GM12878 (cell line): ENCODE results near the gene FOXP1. TPM values are rescaled to one million over a fixed set of nuclear protein-coding genes. Genes with fewer than 3 reads are reported as not detected.
A peak's percentile ranks its signal among the peaks of the same experiment; 100 is the strongest.

Source experiments
- DPF2 ChIP-seq: fragments of 450-650 bp; IDR thresholded peaks from 2 replicates; pipeline ENCODE4 v1.6.1; 2017; ENCODE audit warnings: mild to moderate bottlenecking
- FOXM1 ChIP-seq: IDR thresholded peaks from 2 replicates; pipeline ENCODE4 v1.6.1; 2012; ENCODE audit warnings: low read depth, mild to moderate bottlenecking, inconsistent platforms, low read length, moderate library complexity
- HDAC6 ChIP-seq: fragments of 200-600 bp; sonication (generic); IDR thresholded peaks from one replicate; pipeline ENCODE4 v1.8.0; 2017; ENCODE audit warnings: antibody characterized with exemption; ENCODE audit not compliant: unreplicated experiment
- IRF4 ChIP-seq: IDR thresholded peaks from 2 replicates; pipeline ENCODE4 v1.6.1; 2011; ENCODE audit warnings: low read depth, low read length
- MEF2A ChIP-seq: IDR thresholded peaks from 2 replicates; pipeline ENCODE4 v1.6.1; 2011; ENCODE audit warnings: low read depth, mild to moderate bottlenecking, low read length, moderate library complexity; ENCODE audit not compliant: insufficient read depth
- MTA2 ChIP-seq: fragments of 450-650 bp; IDR thresholded peaks from 2 replicates; pipeline ENCODE4 v1.6.1; 2016; ENCODE audit warnings: low read depth, mild to moderate bottlenecking, moderate library complexity
- NFXL1 ChIP-seq: fragments of 450-650 bp; IDR thresholded peaks from 2 replicates; pipeline ENCODE4 v1.6.1; 2017; ENCODE audit warnings: antibody characterized with exemption, mild to moderate bottlenecking, borderline replicate concordance
- NR2C2 ChIP-seq: IDR thresholded peaks from 2 replicates; pipeline ENCODE4 v1.6.1; 2011; ENCODE audit warnings: borderline replicate concordance, low read depth; ENCODE audit not compliant: control insufficient read depth, insufficient read length
- PAX5 ChIP-seq: IDR thresholded peaks from 2 replicates; pipeline ENCODE4 v1.6.1; 2011; ENCODE audit warnings: low read depth, low read length, borderline replicate concordance
- SIX5 ChIP-seq: IDR thresholded peaks from 2 replicates; pipeline ENCODE4 v1.6.1; 2011; ENCODE audit warnings: mild to moderate bottlenecking, low read depth, low read length, moderate library complexity; ENCODE audit not compliant: severe bottlenecking
- SMARCA5 ChIP-seq: fragments of 450-650 bp; IDR thresholded peaks from 2 replicates; pipeline ENCODE4 v1.6.1; 2017; ENCODE audit warnings: mild to moderate bottlenecking
- STAT1 ChIP-seq: fragments of 450-650 bp; conservative IDR thresholded peaks from 2 replicates; pipeline ENCODE4 v1.6.1; 2014; ENCODE audit warnings: antibody characterized with exemption, mild to moderate bottlenecking
- TCF12 ChIP-seq: IDR thresholded peaks from 2 replicates; pipeline ENCODE4 v1.6.1; 2011; ENCODE audit warnings: low read depth, mild to moderate bottlenecking, low read length
- TCF3 ChIP-seq: IDR thresholded peaks from 2 replicates; pipeline ENCODE4 v1.6.1; 2012; ENCODE audit warnings: low read depth, mild to moderate bottlenecking, low read length, borderline replicate concordance; ENCODE audit not compliant: insufficient read depth
- YBX1 ChIP-seq: fragments of 450-650 bp; IDR thresholded peaks from 2 replicates; pipeline ENCODE4 v1.6.1; 2016; ENCODE audit warnings: antibody characterized with exemption
- ZBTB11 ChIP-seq: fragments of 450-650 bp; formaldehyde crosslinking; IDR thresholded peaks from 2 replicates; pipeline ENCODE4 v1.5.0; 2022; ENCODE audit warnings: mild to moderate bottlenecking, missing genetic modification characterization
- ZNF217 ChIP-seq: fragments of 450-650 bp; IDR thresholded peaks from 2 replicates; pipeline ENCODE4 v1.6.1; 2017; ENCODE audit warnings: antibody characterized with exemption, mild to moderate bottlenecking
- polyA plus RNA-seq, 11 experiments: library from polyadenylated mRNA; depleted of rRNA in 4 of 11; unstranded in 6 of 11; stranded (reverse) in 5 of 11; fragments of >200 nt; fragmentation: Nextera tagmentation in 4 of 11; fragmentation: Illumina TruSeq in 1 of 11; extraction: Ambion mirVana in 4 of 11; extraction: Trizol in 1 of 11; gene quantifications; 1 replicate in 1 of 11; 2 replicates in 10 of 11; pipeline versions ENCODE4 v1.2.1 to v1.2.3, GENCODE V29; 2011 to 2016; ENCODE audit warnings: inconsistent platforms in 2 of 11, missing spikeins in 2 of 11, low read depth in 1 of 11
- total RNA-seq, 4 experiments: library from RNA; depleted of rRNA in 3 of 4; stranded (reverse); fragments of >200 nt in 3 of 4; fragmentation: Illumina TruSeq in 1 of 4; extraction: Trizol in 1 of 4; gene quantifications; 2 replicates each; pipeline versions ENCODE4 v1.2.1 to v1.2.3, GENCODE V29; 2013 to 2021
- TF ChIP-seq, protein P1 (sequence below): fragments of 450-650 bp; IDR thresholded peaks from 2 replicates; pipeline ENCODE4 v1.6.1; 2014; ENCODE audit warnings: mild to moderate bottlenecking
- TF ChIP-seq, protein P2 (sequence below): IDR thresholded peaks from 2 replicates; pipeline ENCODE4 v1.6.1; 2012; ENCODE audit warnings: low read length, inconsistent platforms
- TF ChIP-seq, protein P3 (sequence below): IDR thresholded peaks from 2 replicates; pipeline ENCODE4 v1.6.1; 2012; ENCODE audit warnings: mild to moderate bottlenecking, low read depth, low read length
- TF ChIP-seq, protein P4 (sequence below): IDR thresholded peaks from 2 replicates; pipeline ENCODE4 v1.6.1; 2012; ENCODE audit warnings: low read depth, low read length, improper control_type of control experiment

Gene FOXP1
- total and polyA plus RNA-seq, 10 of the 15 experiments (the other 5 are each of a cell fraction or from before 2014, with no cell fraction given), result 0.05 to 1.6 (median 0.20) TPM; not detected in 1

- TF ChIP-seq, protein P1, sequence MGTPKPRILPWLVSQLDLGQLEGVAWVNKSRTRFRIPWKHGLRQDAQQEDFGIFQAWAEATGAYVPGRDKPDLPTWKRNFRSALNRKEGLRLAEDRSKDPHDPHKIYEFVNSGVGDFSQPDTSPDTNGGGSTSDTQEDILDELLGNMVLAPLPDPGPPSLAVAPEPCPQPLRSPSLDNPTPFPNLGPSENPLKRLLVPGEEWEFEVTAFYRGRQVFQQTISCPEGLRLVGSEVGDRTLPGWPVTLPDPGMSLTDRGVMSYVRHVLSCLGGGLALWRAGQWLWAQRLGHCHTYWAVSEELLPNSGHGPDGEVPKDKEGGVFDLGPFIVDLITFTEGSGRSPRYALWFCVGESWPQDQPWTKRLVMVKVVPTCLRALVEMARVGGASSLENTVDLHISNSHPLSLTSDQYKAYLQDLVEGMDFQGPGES, result no peak
- peak; percentile 48; the same call in 1 of the 2 replicates for TF ChIP-seq MTA2
- peak; percentile 78; the same call in 1 of the 2 replicates for TF ChIP-seq TCF3
- 0 out of 2 replicates have a peak, but pooled peaks have one; percentile 14 for TF ChIP-seq MEF2A
- TF ChIP-seq, protein P2, sequence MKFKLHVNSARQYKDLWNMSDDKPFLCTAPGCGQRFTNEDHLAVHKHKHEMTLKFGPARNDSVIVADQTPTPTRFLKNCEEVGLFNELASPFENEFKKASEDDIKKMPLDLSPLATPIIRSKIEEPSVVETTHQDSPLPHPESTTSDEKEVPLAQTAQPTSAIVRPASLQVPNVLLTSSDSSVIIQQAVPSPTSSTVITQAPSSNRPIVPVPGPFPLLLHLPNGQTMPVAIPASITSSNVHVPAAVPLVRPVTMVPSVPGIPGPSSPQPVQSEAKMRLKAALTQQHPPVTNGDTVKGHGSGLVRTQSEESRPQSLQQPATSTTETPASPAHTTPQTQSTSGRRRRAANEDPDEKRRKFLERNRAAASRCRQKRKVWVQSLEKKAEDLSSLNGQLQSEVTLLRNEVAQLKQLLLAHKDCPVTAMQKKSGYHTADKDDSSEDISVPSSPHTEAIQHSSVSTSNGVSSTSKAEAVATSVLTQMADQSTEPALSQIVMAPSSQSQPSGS, result peak; percentile 36; the same call in 1 of the 2 replicates
- no peak for TF ChIP-seq FOXM1
- 0 out of 2 replicates have a peak, but pooled peaks have one; percentile 24 for TF ChIP-seq PAX5
- TF ChIP-seq, protein P3, sequence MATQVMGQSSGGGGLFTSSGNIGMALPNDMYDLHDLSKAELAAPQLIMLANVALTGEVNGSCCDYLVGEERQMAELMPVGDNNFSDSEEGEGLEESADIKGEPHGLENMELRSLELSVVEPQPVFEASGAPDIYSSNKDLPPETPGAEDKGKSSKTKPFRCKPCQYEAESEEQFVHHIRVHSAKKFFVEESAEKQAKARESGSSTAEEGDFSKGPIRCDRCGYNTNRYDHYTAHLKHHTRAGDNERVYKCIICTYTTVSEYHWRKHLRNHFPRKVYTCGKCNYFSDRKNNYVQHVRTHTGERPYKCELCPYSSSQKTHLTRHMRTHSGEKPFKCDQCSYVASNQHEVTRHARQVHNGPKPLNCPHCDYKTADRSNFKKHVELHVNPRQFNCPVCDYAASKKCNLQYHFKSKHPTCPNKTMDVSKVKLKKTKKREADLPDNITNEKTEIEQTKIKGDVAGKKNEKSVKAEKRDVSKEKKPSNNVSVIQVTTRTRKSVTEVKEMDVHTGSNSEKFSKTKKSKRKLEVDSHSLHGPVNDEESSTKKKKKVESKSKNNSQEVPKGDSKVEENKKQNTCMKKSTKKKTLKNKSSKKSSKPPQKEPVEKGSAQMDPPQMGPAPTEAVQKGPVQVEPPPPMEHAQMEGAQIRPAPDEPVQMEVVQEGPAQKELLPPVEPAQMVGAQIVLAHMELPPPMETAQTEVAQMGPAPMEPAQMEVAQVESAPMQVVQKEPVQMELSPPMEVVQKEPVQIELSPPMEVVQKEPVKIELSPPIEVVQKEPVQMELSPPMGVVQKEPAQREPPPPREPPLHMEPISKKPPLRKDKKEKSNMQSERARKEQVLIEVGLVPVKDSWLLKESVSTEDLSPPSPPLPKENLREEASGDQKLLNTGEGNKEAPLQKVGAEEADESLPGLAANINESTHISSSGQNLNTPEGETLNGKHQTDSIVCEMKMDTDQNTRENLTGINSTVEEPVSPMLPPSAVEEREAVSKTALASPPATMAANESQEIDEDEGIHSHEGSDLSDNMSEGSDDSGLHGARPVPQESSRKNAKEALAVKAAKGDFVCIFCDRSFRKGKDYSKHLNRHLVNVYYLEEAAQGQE, result no peak
- TF ChIP-seq IRF4, result peak; percentile 65; the same call in 1 of the 2 replicates
- no peak for TF ChIP-seq NR2C2
- TF ChIP-seq, protein P4, sequence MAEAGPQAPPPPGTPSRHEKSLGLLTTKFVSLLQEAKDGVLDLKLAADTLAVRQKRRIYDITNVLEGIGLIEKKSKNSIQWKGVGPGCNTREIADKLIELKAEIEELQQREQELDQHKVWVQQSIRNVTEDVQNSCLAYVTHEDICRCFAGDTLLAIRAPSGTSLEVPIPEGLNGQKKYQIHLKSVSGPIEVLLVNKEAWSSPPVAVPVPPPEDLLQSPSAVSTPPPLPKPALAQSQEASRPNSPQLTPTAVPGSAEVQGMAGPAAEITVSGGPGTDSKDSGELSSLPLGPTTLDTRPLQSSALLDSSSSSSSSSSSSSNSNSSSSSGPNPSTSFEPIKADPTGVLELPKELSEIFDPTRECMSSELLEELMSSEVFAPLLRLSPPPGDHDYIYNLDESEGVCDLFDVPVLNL, result no peak
- no peak for TF ChIP-seq STAT1
- no peak for TF ChIP-seq ZBTB11 (CRISPR knock-in tag)
- no peak for TF ChIP-seq SIX5
- no peak for TF ChIP-seq SMARCA5
- TF ChIP-seq NFXL1, result no peak
- no peak for TF ChIP-seq ZNF217
- no peak for TF ChIP-seq YBX1
- peak; percentile 51; the same call in 1 of the 2 replicates for TF ChIP-seq DPF2
- peak; percentile 78 for TF ChIP-seq TCF12
- TF ChIP-seq HDAC6, result no peak
Measured at GRCh38 chr3:71563827-71564226, 19.7 kb downstream of the FOXP1 start (continued).
